Fibroblast of mammary gland (primary cell): ENCODE data around the gene TOMM6.
A peak's percentile ranks its signal among the peaks of the same experiment; 100 is the strongest.

Experiments used
- DNase-seq: peaks from one replicate; pipeline ENCODE4 v3.0.0-alpha.2; 2010; ENCODE audit warnings: low read depth
- H3K4me3 ChIP-seq: 2 replicates; pipeline ENCODE4 v1.5.1; 2011; ENCODE audit warnings: low read depth, mild to moderate bottlenecking, low read length, moderate library complexity; ENCODE audit not compliant: control insufficient read depth
- TF ChIP-seq, protein P1 (sequence below): conservative IDR thresholded peaks from 2 replicates; pipeline ENCODE4 v1.5.1; 2011; ENCODE audit warnings: low read depth, low read length, inconsistent platforms; ENCODE audit not compliant: control insufficient read depth, insufficient read depth

Gene TOMM6

DNA sequence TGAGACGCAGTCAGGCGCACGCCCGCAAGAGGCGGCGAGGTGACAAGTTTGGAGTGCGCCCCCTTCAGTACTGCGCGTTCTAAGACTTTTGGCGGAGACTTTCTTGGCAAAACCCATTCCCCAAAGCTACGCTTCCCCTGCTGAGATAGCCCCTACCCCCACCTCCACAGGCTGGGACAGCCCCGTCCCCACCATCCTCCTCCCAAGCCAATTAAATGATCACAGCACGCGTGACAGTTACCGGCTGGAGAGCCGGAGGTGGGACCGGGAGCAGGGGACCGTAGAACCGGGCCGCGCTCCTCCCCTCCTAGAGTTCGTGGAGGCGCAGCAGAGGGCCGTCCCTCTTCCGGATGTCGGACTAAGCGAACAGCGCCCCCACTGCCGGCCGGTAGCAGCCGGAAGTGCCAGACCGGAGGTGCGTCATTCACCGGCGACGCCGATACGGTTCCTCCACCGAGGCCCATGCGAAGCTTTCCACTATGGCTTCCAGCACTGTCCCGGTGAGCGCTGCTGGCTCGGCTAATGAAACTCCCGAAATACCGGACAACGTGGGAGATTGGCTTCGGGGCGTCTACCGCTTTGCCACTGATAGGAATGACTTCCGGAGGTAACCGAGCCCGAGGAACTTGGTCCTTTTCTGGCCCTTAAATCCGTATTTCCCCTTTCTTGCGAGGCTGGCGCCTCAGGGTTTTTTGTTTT, at the start of gene TOMM6:
TSS of gene TOMM6 (plus strand) at position 476 of the 699 bp plus-strand sequence. CDS start at position 480, 4 bp downstream.
- peak; percentile 93 for DNase-seq
- TF ChIP-seq, protein P1, sequence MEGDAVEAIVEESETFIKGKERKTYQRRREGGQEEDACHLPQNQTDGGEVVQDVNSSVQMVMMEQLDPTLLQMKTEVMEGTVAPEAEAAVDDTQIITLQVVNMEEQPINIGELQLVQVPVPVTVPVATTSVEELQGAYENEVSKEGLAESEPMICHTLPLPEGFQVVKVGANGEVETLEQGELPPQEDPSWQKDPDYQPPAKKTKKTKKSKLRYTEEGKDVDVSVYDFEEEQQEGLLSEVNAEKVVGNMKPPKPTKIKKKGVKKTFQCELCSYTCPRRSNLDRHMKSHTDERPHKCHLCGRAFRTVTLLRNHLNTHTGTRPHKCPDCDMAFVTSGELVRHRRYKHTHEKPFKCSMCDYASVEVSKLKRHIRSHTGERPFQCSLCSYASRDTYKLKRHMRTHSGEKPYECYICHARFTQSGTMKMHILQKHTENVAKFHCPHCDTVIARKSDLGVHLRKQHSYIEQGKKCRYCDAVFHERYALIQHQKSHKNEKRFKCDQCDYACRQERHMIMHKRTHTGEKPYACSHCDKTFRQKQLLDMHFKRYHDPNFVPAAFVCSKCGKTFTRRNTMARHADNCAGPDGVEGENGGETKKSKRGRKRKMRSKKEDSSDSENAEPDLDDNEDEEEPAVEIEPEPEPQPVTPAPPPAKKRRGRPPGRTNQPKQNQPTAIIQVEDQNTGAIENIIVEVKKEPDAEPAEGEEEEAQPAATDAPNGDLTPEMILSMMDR = peak; percentile 58
- peak within 1 kb of the TSS; percentile 70 for H3K4me3 ChIP-seq

DNA sequence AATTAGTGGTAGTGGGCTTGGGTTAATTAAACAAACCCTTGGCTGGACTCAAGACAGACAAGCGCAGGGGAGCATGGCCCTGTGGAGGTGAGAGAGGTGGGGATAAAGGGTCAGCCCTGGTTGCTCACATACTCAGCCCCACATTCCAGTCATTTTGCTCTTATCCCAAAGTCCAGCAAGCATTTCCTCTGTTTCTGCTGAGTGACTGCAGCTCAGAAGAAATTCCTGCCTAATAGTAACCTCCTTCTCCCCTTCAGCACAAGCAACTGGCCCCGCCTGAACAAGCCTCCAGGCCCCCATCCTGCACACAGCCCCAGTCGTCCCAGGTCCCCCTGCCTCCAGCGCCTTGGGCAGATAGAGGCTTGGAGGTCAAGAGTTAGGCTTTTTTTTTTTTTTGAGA, 48.5 kb upstream of the TOMM6 start:
- no peak overlapping the region for H3K4me3 ChIP-seq
- TF ChIP-seq, protein P1 = no peak
- no peak for DNase-seq

DNA sequence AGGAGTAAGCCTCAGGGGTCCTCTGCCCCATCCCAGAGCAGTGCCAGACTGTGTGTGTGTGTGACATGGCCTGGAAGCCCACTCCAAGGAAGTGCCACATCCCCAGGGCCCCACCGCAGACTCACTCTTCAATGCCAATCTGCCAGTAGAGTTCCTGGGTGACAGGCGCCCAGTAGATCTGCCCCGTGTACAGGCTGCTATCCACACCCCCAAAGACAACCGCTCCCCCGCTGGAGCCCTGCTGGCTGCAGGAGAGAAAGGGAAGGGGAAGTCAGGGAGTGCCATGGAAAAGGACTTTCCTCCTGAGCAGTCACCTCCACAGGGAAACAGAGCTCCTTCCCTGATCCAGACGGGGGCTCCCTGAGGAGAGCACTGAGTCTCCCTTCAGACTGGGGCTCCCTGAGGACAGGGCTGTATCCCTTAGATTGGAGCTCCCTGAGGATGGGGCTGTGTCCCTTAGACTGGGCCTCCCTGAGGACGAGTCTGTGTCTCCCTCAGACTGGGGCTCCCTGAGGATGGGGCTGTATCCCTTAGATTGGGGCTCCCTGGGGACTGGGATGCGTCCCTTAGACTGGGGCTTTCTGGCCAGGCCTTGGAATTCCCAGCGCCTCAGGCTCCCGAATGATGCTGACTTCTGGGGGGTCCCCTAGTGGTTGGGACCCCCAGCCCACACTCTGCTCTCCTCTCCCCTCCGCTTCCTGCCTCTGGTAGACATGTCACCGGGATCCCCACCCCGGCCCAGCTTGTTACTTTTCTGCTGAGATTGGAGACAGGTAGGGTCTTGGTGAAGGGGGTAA, 46.9 kb upstream of the TOMM6 start:
- H3K4me3 ChIP-seq = no peak overlapping the region
- TF ChIP-seq, protein P1 = no peak
- DNase-seq = no peak

DNA sequence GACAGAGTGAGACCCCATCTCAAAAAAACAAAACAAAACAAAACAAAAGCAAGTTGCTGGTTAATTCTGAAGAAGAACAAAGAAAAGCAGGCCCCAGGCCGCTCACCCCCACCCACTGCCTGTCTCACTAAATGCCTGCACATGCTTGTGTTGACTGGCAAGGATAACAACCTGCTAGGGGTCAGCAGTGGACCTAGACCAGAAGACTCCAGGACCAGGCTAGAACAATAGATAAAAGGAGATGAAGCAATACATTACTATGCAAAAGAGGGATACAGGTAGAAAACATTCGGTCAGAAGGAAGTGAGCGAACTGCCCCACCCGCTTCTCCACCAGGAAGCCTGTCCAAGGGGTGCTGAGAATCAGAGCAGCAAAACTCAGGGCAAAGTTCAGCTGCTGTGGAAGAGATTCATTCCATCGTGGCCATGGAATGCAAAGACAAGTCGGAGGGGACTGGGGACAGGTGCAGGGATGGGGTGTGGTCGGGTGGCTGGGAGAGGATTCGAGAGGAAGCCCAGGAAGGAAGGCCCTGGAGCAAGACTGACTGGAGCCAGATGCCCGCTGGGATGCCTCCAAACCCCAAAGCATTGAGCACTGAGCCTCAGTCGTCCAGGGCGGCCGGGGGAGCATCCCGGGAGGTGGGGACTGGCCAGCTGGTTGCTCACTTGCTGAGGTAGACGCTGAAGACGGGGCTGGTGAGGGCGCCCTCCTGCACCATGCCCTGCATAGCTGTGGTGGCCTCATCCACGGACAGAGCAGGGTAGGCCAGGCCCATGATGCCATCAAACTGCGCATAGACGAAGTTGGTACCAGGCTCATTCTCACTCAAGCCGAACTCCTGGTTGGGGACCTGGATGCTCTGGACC, 45.6 kb upstream of the TOMM6 start:
- no peak for DNase-seq
- TF ChIP-seq, protein P1 = no peak
- H3K4me3 ChIP-seq = no peak overlapping the region

DNA sequence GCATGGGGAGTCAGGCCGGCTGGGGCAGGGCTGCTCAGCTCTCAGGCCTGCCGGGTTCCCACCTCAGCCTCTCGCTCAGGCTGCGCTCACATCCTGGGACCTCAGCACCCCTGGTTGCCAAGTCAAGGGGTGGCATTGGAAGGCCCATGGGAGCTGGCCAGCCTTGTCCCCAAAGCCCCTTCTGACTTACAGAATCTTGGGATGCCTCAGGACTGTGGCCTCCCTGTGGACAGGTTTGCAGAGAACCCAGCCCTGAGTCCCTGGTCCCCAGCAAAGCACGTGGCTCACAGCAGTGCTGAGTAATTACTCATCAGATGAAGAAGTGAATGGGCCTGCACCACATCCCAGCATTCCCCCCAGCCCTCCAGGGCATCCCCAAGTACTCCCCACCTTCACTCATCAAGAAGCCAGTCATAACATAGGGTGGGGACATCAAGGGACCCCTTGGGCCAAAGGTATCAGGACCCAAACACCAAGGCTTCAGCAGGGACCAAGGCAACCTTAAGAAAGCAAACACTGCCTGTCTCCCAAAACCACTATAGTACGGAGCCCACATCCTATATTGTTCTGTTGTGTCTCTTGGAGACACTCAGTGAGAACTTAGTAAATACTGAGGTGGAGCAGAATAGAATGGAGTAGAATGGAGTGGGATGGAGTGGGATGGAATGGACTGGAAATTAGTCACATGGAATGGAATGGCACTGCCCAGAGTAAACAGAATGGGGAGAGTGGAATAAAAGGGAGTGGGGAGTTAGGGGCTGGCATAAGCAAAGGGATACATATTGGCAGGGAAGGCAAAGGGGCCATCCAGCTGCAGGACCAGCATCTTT, 43.9 kb upstream of the TOMM6 start:
- TF ChIP-seq, protein P1 = no peak
- H3K4me3 ChIP-seq = no peak overlapping the region
- no peak for DNase-seq
